NCI-H460 (cell line): ENCODE data around the gene CYS1. TPM values are rescaled to one million over a fixed set of nuclear protein-coding genes. Genes with fewer than 3 reads are reported as not detected.
"Not testable (repeated sequence)": the region's sequence is repeated elsewhere in the genome, so short reads cannot be mapped to it uniquely, and the experiment has no call there.

Source experiments
- DNase-seq: peaks from one replicate; pipeline ENCODE4 v3.0.0-alpha.2; 2016; ENCODE audit warnings: low read depth; ENCODE audit errors: extremely low read depth
- total RNA-seq: library from RNA; depleted of rRNA; stranded (reverse); fragments of >200 nt; shearing (Covaris generic); gene quantifications from 2 replicates; pipeline ENCODE4 v1.2.3, GENCODE V29; 2014

CYS1 gene
- total RNA-seq, 1 experiment from 2014 or later = 0.22 TPM

DNA sequence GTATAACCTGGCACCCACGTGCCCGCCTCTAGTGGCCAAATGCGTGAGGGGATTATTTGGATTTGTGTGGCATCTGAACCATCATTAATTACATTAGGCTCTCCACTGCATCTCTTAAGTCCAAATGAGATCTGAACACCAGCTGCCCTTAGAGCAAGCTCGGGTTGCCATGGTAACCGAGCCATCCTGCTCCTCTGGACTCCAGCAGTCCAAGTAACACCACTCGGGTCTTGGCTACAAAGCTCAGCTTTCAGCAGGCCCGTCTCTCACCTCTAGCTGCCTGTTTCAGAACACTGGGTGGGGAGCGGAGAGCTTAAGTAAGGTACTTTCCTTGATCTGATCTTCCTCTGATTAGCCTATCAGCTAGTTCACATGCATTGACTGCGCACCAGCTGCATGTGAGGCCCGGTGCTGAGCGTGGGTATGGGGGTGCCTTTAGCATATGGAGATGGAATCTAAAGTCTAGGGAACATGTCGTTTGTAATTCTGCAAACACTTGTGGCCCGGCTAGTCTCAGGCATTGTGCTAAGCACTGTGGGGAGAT, 14.1 kb upstream of the CYS1 start:
- DNase-seq = no peak

DNA sequence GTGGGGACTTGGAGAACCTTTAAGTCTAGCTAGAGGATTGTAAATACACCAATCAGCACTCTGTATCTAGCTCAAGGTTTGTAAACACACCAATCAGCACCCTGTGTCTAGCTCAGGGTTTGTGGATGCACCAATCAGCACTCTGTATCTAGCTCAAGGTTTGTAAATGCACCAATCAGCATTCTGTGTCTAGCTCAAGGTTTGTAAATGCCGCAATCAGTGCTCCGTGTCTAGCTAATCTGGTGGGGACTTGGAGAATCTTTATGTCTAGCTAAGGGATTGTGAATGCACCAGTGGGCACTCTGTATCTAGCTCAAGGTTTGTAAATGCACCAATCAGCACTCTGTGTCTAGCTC, 11.7 kb upstream of the CYS1 start:
- DNase-seq = not testable (repeated sequence)

GRCh38 chr2:10091182-10091888, 11.1 kb upstream of the CYS1 start:
- DNase-seq = no peak

DNA sequence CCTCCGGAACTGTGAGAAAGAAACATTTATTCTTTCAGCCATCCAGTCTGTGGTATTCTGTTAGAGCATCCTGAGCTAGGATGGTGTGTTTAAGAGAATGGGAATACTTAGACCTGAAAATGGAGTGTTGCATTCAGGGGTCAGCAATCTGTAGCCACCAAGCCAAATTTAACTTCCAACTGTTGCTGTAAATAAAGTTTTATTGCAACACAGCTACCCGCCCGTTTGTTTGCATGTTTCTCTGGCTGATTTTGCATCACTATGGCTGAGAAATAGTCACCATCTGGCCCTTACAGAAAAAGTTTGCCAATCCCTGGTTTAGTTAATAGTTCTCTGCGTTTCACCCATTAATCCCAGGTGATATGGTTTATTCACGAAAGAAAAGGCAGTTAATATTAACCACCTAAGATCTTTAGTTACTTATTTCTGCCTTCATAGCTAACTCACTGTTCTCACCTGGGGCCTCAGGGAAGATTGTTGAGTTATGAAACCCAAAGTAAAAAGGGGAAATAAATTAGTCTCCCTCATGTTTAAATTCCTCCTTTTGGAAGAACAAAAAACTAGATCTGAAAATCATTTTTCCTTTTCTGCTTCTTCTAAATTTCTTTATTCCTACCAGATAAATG, 9.5 kb upstream of the CYS1 start:
- DNase-seq = no peak

GRCh38 chr2:10087360-10087759, 7.1 kb upstream of the CYS1 start:
- no peak for DNase-seq

DNA sequence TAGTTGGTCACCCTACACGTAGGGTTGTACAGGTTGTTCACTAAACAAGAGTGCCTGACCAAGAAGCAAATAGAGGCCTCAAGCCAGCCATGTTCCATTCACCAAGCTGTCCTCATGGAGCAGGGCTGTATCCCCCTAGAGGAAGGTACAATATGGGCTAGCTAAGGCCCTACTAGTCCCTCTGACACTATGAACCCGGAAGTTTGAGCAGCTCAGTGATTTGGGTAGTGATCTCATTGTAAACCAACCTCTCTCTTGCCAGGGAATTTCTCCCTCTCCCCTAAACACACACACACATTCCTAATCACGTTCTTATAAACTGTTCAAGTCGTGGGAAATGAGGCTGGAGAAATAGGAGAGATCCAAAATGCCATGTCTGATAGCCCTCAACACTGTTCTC, 6.7 kb upstream of the CYS1 start:
- DNase-seq = no peak

- no peak for DNase-seq
These were observed 5.5 kb upstream of the CYS1 start for GRCh38 chr2:10085668-10086059.

GRCh38 chr2:10085043-10085667, 4.9 kb upstream of the CYS1 start:
- DNase-seq = no peak

- DNase-seq = no peak
These were observed 4.1 kb upstream of the CYS1 start for GRCh38 chr2:10084223-10084865.

DNA sequence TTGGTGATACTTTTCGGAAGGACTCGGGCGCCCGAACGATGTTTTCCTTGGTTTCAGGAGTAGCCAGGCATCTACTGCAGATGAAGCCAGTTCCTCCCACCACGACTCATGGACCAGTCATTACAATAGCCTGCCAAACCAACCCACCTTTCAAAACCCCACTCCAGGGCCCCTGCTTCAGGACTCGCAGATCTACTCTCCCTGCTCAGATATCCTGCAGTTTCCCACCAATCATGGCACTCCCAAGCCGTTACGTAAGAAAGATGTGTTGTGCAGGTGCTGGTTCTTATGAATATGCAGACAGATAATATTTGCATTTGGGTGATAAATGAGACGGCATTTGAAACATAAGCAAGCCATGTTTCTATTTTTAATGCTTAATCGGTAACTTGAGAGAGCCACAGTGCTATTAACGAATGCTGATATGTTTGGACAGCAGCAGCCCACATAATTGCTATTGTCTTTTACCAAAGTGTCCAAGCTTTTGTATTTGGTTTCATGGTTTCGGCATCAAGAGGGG, 3.5 kb upstream of the CYS1 start:
- no peak for DNase-seq

DNA sequence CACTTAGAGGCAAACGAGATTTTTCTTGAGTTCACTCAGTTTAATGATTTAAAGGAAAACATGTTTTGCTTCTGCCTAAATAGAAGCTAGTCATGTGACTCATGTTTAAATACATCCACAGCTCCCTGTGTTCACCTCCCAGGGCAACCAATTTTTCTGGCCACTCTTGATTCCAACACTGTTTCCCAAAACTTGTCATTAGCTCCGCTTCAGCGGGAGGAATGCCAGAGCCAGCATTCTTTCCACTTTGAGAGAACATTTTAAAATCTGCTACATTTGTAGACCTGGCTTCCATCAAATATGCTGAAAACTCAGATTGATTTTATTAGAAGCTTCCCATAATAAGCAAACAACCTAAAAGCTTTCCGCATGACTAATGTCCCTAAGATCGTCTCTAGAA, 2.8 kb upstream of the CYS1 start:
- no peak for DNase-seq

DNA sequence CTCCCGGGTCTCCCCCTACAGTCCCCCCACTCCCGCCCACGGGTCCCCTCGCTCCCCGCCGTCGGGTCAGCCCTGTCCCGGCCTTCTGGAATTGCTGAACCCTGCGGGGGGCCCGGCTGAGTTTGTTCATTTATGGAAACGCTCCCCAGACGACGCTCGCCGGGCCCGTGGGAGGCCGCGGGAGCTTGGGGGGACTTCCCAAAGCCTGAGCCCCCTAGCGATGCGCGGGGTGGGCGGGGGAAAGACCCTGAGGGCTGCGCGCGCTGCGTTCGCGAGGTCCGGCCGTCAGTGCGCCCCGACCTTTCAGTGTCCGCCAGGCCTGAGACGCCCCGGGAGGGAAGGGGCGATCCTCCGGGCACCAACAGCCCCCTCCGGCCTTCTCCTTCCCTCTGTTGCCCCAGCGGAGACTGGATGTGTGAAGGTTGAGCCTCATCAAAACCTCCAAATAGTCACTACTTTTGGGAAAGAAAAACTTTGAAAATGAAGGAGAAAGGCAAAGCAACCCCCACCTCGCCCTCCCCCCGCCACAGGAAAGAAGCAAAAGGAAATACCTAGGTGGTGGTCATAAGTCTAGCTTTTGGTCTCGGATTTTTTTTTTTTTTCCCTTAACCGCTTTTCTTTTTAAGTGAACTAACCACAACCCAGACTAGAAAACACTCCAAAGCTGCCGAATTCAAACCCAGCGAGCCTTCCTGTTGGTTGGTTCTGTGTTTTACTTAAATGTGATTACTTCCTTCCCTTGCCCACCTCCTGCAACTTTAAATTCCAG, 509 bp upstream of the CYS1 start:
- no peak for DNase-seq

- DNase-seq = no peak
These were observed 843 bp downstream of the CYS1 start for GRCh38 chr2:10079266-10079869.

GRCh38 chr2:10078704-10079265, 1.4 kb downstream of the CYS1 start:
- no peak for DNase-seq

GRCh38 chr2:10078001-10078400, 2.2 kb downstream of the CYS1 start:
- no peak for DNase-seq

- DNase-seq = no peak
These were observed 3.2 kb downstream of the CYS1 start for GRCh38 chr2:10076988-10077527.

DNA sequence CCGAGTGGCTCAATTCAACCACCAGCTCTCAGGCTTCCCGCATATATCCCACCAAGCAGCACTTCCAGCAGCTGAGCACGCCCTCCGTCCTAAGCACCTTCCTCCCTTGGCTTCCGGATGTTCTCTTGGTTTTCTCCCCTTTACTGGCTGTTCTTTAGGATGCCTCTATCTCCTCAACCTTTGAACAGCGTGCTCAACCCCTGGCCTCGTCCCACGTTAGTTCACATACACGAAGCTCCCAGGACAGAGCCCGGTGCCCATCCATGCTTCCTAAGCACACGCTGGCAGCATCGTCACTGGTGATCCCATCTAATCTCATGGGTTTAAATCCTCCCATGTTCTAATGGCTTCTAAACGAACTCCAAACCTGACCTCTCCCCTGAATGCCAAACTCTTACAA, 3.7 kb downstream of the CYS1 start:
- no peak for DNase-seq

GRCh38 chr2:10075571-10076209, 4.5 kb downstream of the CYS1 start:
- no peak for DNase-seq

- DNase-seq = no peak
These were observed 5.1 kb downstream of the CYS1 start for GRCh38 chr2:10075101-10075500.
